ENCODE measurements around the gene RAD51AP1.

- TF ChIP-seq, protein P1, sequence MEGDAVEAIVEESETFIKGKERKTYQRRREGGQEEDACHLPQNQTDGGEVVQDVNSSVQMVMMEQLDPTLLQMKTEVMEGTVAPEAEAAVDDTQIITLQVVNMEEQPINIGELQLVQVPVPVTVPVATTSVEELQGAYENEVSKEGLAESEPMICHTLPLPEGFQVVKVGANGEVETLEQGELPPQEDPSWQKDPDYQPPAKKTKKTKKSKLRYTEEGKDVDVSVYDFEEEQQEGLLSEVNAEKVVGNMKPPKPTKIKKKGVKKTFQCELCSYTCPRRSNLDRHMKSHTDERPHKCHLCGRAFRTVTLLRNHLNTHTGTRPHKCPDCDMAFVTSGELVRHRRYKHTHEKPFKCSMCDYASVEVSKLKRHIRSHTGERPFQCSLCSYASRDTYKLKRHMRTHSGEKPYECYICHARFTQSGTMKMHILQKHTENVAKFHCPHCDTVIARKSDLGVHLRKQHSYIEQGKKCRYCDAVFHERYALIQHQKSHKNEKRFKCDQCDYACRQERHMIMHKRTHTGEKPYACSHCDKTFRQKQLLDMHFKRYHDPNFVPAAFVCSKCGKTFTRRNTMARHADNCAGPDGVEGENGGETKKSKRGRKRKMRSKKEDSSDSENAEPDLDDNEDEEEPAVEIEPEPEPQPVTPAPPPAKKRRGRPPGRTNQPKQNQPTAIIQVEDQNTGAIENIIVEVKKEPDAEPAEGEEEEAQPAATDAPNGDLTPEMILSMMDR (IDR thresholded peaks at IDR 0.05), result no peak
- TF ChIP-seq POLR2A (IDR thresholded peaks at IDR 0.05) (no peak), EP300 (IDR thresholded peaks at IDR 0.05) (no peak), POLR2AphosphoS5 (IDR thresholded peaks at IDR 0.05) (no peak)
Observed at GRCh38 chr12:4545195-4545594, 6.5 kb downstream of the RAD51AP1 start.

Measured in gastroesophageal sphincter (tissue), 3 donors.